ENCODE measurements around the gene SARDH. TPM values are rescaled to one million over a fixed set of nuclear protein-coding genes. Genes with fewer than 3 reads are reported as not detected.
A peak's percentile ranks its signal among the peaks of the same experiment; 100 is the strongest.

The SARDH gene
- total and polyA plus RNA-seq, 2 of the 13 experiments (the other 11 are each of a cell fraction or from before 2014, with no cell fraction given) = 11.6 to 34.9 TPM

GRCh38 chr9:133768859-133769510, 30.8 kb upstream of the SARDH start (continued):
- TF ChIP-seq PAXIP1 (CRISPR knock-in tag; conservative IDR thresholded peaks at IDR 0.05) (peak; percentile 85), HMGXB3 (CRISPR knock-in tag; IDR thresholded peaks at IDR 0.05; ENCODE audit: borderline replicate concordance) (no peak), ZNF407 (CRISPR knock-in tag; IDR thresholded peaks at IDR 0.05; ENCODE audit: not compliant biosample characterization) (peak; percentile 48), MYPOP (CRISPR knock-in tag; IDR thresholded peaks at IDR 0.05) (no peak), ZNF598 (CRISPR knock-in tag; IDR thresholded peaks at IDR 0.05; ENCODE audit: borderline replicate concordance) (peak; percentile 83; the same call in 1 of the 2 replicates)
